Measurements from ENCODE around the gene CLPSL1.

The CLPSL1 gene

DNA sequence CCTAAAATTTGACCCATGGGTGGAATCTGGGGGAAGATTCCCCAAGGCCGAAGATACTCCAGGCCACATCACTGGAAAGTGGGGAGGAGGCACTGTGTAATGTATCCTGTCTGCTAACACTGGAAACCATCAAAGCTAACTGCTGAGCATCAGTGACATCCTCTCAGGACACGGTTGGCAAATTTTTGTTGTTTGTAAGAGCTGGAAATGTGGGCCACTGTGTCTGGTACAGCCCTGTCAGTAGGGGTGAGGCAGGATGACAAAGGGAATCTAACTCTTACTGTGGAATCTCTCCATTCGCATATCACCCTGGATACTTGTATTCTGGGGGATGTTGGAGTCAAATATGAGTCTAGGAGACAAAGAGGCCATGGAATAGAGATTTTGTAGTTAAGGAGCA is 21.4 kb upstream of the CLPSL1 start:
- no peak for DNase-seq

DNA sequence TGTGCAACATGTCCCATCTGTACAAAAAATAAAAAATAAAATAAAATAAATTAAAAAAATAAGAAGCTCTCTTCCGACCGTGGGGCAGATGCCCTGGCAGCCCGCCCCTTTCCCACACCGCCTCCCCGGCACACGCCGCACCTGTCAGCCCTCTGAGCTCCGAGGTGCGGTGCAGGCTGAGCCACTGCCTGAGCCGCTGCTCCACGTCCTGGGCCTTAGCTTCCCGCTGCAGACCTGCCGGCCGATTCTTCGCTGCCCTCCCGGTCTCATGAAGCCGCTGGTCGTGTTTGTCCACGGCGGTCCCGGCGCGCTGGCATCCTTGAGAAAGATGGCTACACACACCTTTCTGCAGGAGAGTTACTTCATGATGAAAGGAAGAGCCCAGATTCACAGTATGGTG is 15.1 kb upstream of the CLPSL1 start:
- DNase-seq: no peak

DNA sequence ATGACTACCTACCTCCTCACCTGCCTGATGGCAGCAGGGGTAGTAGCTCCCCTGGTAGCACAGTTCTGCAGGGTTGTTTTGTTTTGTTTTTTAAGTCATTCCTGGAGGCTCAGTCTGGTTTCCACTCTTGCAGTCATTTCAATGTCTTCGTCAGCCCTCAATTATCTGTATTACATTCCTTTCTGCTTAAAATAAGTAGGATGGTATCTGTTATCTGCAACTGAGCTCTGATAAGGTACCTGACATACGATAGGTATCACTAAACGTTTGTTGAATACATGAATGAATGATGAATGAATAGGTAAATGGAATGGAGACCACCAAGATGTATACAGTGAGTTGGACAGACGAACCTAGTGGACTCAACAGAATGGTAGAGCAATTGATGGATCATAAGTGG is 11.6 kb upstream of the CLPSL1 start:
- DNase-seq: no peak

DNA sequence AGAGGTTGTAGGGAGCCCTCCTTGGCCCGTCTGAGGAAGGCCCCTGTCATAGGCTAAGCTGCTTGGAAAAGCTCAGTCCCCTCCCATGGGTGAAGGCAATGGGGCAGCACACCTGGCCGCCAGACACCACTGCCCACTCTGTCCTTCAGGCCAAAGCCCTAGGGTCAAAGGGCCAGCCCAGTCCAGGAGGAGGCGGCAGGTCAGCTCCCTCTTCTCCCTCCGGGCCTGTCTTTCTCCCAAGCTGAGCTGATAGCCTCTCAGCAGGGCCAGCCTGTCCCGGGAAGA is 9.5 kb upstream of the CLPSL1 start:
- DNase-seq: no peak

DNA sequence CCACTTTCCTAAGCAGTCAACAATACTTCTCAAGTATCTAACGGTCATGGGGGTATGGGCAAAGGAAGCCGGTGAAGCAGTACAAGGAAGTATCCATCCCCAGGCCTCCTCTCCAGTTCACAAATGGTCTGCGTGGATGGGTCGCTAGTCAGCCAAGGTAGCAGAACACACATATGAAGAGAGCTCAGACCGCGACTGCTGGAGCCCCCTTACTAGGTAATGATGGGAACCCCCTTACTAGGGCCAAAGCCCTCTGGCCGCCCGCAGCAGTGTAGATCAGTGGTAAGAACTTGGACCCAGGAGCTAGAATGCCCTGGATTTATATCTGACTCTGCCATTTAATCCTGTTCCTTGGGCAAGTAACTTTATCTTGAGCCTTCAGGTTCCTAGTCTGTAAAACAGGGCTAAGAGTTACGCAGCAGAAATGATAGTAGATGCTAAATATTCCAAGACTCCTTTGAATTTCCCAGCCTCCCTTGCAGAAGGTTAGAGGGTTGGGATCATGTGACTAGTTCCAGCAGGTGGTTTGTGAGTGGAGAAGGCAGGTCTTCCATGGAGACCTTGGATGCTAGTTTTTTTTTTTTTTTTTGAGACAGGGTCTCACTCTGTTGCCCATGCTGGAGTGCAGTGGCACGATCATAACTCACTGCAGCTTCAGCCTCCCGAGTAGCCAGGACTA is 6.6 kb upstream of the CLPSL1 start:
- no peak for DNase-seq

DNA sequence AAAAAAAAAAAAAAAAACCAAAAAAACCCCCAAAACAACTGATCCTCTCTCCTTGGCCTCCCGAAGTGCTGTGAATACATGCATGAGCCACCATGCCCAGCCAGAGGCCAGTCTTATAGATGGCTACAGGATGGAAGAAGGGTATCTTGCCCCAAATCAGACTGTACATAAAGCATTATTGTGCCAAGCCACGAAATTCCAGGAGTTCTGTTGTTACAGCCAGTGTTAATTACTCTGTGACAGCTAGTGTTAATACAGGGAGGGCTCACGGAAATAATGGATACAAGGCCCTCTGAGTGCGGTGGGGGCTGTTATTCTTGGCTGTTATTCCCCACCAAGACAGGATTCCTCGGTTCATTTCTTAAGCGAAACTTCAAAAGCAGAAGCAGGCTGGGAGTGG is 5.8 kb upstream of the CLPSL1 start:
- DNase-seq: no peak

DNA sequence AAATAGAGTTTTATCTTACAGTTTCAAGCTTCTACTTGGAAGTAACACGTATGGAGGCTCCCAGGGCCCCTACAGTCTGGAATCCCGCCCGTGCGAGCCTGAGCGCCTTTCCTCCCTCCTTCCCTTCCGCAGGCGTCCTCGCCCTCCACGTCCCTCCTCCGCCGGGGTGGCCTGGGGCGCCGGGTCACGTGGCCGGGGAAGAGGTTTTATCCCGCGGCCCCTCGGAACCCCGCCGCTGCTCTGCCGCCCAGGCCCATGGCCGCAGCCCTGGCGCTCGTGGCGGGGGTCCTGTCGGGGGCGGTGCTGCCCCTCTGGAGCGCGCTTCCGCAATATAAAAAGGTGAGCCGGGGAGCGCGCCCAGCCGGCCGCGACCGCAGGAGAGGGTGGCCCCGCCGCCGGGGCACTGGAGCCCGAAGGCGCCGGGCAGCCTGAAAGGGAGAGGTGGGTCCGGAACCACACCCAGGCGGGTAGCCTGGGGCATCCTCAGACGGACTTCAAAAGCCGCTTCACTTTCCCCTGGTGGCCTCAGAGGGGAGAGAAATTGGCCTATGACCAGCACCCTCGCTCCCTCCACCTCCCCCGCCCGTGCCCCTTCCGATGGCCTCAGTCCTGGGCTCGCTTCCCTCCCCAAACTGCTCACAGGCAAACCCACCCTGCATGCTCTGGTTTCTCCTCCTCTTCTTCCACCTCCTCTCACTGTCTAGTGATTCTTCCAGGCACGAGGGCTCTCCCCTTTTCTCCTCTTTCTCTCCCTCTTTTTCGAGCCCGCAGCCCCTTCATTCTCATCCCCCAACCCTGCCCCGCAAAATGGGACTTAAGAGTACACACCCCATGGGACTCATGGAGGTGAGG is 4.2 kb upstream of the CLPSL1 start, which contains the start of gene CLPSL2:
TSS of gene CLPSL2 (plus strand) at position 235 of the 852 bp plus-strand sequence. CDS start at position 256, 21 bp downstream.
- peak; percentile 11 for DNase-seq

DNA sequence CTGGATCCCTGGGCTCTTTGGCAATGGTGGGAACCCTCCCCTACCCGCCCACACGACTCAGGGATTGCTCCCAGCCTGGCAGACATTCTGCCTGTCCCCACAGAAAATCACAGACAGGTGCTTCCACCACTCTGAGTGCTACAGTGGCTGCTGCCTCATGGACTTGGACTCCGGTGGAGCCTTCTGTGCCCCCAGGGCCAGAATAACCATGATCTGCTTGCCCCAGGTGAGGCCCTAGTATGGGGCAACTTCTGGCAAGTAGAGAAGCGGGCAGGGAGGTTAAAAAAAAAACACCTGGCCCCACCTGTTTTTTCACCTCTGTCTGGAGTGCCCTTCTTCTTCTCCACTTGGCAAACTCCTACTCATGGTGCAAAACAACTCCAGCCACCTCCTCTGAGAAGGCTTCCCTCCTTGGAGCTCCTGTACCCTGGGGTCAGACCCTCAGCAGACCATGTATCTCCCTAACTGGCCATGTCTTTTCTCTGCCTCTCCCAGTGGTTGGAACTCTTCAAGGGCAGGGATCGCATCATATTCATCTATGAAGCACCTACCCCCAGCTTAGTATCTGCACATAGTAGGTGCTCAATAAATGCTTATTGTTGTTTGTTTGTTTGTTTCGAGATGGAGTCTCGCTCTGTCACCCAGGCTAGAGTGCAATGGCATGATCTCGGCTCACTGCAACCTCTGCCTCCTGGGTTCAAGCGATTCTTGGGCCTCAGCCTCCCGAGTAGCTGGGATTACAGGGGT is 3.3 kb upstream of the CLPSL1 start:
- DNase-seq: no peak

DNA sequence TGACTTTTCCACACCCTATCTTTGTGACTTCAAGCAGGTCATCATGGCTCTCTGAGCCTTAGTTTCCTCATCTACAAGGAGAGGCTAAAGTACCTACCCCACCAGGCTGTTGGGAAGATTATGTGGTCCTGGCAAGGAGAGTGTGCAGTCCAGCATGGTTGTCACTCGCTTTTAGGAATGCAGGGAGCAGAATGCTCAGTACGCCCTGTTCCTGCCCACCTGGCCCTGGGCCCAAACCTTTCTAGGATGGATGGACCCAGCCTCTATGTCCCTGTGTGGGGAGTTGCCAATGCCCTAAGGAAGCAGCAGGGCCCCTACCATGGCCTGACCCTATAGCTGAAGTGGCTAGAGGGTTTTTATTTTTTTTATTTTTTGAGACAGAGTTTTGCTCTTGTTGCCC is 2.4 kb upstream of the CLPSL1 start:
- no peak for DNase-seq

DNA sequence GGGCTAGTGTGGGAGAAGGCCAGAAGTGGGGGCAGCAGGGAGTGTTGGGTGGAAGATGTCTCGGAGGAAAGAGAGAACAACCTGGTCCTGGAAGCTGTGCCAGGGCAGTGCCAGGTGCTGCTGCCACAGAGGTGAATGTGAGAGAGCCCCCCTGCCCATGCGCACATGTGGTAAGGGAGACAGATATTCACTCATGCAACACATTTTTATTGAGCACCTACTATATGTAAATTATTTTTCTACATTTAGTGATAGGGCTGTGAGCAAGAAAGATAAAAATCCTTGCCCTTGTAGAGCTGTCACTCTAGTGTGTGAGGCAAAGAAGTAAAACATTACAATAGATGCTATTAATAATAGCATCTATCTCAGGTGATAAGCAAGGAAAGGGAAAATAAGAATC is 471 bp downstream of the CLPSL1 start:
- no peak for DNase-seq

DNA sequence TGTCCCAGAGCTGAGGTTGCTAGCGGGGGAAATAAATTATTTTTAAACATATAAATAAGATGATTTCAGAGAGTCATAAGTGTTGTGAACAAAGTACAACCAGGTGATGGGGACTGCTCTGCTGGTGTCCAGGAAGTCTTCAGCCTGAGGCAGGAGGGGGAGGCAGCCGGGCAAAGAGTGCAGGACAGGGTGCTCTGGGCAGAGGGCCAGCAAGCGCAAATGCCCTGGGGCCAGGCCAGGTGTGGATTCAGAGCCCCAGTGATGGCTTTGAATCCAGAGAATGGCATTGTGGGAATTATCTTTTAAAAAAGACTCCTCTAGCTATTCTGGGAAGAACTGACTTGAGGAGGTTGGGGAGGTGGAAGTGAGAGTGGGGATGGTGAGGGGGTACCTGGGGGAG is 1.6 kb downstream of the CLPSL1 start:
- no peak for DNase-seq

DNA sequence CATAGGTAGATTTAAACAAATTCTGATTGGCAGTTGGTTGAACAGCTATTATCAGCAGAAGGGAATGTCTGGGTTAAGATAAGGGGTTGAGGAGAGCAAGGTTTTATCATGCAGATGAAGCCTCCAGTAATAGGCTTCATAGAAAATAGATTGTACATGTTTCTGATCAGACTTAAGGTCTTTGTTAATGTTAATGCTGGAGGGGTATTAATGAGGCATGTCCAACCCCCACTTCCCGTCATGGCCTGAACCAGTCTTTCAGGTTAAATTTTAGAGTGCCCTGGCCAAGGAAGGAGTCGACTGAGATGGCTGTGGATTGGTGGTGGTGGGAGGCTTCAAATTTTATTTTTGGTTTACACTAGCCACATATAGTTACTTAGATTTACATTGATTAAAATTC is 3.4 kb downstream of the CLPSL1 start:
- DNase-seq: no peak

DNA sequence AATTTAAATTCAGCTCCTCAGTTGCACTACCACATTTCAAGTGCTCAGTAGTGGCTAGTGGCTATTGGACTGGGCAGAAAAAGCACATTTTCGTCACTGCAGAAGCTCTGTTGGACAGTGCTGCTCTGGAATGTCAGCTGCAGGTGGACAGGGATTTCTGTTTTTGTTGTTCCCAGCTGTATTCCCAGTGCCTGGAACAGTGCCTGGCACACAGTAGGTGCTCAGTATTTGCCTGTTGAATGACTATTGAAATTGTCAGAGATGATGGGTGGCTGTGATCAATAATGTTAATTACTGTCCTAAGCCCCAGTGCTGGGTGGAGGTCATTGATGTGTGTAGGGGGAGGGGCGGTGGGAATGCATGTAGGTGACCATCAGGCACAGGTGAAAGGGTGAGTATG is 5.5 kb downstream of the CLPSL1 start:
- no peak for DNase-seq

DNA sequence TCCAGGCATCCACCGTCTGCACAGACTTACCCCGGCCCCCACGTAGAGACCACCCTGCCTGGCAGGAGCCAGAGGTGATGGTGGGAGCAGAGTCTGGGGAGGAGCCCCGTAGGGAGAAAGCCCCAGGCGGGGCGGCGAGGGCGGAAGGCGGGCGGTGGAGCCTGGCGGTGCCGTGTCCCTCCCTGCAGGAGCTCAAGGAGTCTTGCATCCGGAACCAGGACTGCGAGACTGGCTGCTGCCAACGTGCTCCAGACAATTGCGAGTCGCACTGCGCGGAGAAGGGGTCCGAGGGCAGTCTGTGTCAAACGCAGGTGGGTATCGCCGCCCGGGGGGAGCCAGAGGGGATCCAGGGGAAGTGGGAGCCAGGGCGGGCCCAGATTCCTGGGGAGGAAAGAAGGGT is 6.0 kb downstream of the CLPSL1 start:
- no peak for DNase-seq

DNA sequence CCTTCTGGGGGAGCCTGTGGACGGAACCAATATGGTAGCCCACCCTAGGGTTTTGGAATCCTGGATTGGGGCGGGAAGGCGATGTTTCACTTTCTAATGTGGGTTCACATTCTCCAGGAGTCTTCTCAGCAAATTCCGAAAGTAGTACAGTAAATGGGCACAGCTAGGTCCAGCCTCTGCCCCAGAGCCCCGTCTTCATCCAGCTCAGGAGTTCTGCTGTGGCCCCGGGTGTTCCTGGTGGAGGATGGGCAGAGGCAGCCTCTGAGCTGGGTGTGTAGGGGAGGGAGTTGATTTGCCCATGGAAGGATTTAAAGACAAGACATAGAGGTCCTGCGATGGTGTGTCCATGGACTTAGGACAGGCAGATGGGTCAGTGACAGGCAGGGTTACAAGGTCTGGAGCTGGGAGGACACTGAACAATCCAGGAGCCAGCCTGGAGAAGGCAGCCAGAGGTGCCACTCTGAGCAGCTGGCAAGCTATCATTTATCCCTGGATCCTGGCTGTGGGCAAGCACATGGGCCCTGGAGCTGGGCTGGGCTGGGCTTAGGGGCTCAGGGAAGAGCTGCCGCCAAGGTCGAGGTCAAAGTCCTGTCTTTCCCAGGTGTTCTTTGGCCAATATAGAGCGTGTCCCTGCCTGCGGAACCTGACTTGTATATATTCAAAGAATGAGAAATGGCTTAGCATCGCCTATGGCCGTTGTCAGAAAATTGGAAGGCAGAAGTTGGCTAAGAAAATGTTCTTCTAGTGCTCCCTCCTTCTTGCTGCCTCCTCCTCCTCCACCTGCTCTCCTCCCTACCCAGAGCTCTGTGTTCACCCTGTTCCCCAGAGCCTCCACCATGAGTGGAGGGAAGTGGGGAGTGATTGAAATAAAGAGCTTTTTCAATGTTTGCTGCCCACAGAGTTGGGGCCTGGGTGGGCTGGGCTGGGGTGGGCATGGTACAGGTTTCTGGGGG is 6.7 kb downstream of the CLPSL1 start:
- DNase-seq: no peak

DNA sequence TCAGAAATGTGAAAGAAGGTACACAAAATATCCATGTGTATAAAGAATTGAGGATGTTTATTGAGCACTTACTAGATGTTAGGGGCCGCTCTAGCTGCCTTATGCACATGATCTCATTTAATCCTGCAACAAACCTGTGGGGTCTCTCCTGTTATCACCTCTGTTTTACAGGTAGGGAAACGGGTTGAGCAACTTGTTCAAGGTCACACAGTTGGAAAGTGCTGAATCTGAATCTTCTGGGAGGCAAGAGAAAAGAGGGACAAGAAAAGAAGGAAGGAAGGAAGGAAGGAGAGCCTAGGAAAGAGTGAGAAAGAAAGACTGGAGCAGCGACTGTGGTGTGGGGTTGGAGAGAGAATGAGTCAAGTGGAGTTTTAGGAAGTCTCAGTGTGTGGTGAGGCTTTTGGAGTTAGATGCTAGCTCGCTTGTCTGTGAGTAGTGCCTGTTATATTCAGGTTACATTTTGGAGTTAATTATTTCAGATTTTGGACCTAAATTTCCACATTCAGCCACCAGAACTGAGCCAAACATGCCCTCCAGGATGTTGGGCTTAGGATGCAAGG is 7.7 kb downstream of the CLPSL1 start:
- no peak for DNase-seq

DNA sequence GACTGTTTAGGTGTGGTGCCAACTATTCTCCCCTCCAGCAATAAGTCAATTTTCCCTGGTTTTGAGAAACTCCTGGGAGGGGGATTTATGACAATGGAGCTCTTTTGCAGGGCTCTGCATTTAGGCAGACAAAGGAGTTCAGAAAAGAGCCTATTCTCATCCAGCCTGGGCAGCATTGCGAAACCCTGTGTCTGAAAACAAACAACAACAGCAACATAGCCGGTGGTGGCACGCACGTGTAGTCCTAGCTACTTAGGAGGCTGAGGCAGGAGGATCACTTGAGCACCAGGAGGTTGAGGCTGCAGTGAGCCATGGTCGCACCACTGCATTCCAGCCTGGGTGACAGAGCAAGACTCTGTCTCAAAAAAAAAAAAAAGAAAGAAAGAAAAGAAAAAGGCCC is 9.9 kb downstream of the CLPSL1 start:
- no peak for DNase-seq

DNA sequence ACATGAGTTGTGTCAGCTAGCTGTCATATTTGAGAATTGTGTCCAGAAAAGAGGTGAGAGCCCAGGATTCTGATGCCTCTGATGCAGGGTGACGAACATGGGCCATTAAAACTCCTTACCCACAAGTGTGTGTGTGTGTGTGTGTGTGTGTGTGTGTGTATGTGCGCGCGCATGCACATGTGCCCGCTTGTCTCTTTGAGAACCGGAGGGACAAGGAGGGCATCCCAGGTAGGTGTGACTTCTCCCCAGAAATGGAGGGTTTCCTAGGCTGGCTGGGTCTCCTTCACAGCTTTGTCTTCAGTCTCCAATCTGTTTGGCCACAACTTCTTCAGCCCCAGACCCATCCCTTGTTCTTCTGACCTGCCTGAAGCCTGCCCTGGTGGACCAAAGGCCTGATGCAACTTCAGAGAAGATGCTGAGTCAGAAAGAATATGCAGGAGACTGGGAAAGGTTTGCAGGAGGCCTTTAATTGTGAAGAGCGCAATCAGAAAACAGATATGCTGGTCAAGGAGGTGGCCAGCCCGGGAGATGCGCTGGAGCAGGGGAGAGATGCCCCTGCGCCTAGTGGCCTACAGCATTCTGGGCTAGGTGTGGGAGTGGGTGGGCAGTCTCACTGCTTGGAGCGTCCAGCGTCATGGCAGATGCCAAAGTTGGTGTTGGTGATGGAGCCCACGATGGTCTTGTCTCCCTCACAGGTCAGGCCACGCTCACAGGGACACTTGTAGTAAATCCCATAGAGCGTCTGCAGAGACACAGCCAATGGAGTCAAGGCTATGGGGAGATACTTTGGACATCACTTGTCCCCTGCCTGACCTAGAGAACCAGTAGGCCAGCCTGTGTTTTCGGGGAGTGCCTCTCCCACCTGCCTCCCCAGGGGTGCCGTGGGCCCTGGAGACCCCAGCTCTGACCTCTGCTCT is 14.0 kb downstream of the CLPSL1 start:
- DNase-seq: no peak

DNA sequence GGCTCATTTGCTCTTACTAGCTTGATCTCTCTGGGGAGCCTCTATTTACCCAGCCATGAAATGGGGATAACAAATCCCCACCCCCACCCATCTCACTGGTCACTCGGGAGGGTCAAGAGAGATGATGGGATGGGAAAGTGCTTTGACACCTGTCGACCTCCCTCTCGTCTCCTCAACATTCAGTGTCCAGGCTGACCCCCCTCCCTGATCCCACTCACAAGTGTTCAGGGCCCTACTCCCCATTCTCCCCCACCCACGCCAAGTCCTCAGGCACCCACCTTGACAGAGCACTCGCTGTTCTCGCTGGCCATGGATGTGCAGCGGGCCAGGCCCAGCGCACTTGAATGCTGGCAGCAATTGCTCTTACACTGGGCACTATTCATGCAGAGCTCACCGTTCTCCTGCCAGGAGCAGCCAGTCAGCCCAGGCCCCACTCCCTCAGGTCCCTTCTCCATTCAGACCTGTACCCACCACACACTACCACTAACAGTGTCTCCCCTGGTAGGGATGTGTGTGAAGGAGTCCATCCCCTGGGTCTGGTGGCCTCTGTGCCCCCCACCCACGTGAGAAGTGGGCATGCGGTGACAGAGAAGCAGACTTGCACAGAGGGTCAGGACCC is 14.7 kb downstream of the CLPSL1 start:
- DNase-seq: no peak

DNA sequence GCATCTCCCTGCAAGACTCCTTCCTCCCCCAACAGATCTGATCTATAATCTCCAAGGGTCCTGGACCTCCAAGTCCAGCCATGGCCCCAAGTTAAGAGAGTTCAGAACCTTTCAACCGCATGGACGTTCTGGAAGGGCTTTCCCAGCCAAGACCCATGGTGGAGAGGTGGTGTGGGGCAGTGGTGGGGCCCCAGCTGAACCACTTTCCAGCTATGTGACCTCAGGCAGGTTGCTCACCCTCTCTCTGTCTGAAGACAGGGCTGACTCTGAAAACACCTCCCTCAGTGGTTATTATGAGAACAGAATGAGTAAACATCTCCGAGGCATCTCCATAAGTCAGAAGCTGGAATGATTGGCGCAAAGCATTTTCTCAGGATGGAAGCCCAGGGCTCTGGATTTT is 15.4 kb downstream of the CLPSL1 start:
- DNase-seq: no peak

All from NCI-H1092 (cell line).